ENCODE data around the gene SNAPC3.
A peak's percentile ranks its signal among the peaks of the same experiment; 100 is the strongest.
"Not testable (repeated sequence)": the region's sequence is repeated elsewhere in the genome, so short reads cannot be mapped to it uniquely, and the experiment has no call there.

Gene SNAPC3

DNA sequence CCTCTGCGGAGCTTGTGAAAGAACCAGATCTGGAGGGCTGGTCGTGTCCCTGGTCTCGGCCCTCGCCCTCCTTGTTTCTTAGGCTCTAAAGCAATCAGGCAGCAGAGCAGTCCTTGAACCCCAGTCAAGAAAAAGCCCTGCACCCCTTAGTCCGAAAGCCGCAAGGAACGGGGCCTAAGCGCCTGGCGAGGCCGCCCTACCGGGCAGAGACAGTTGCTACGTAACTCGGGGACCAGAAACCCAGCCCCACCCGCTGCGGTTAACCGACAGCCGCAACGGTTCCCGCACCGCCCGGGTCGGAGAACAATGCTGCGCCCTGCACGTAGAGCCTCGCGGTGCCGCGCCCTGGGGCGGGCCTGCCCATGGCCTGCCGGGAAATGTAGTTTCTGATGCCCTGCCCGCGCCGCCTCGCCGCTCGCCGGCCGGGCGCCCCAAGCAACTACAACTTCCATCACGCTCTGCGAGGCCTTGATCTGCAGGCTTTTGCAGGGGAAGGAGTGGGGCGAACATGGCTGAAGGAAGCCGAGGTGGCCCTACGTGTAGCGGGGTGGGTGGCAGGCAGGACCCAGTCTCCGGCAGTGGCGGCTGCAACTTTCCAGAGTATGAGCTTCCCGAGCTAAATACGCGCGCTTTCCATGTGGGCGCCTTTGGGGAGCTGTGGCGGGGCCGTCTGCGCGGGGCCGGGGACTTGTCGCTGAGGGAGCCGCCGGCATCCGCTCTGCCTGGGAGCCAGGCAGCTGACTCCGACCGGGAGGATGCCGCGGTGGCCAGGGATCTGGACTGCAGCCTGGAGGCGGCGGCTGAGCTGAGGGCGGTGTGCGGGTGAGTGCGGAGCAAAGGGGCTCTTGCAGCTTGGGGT is at the start of gene SNAPC3:
Gene SNAPC3, plus strand, starts transcription at position 505 of the 859 bp plus-strand sequence. Its CDS starts 4 bp downstream, at position 509.
- DNase-seq (ENCODE audit: low spot score): peak; percentile 98

DNA sequence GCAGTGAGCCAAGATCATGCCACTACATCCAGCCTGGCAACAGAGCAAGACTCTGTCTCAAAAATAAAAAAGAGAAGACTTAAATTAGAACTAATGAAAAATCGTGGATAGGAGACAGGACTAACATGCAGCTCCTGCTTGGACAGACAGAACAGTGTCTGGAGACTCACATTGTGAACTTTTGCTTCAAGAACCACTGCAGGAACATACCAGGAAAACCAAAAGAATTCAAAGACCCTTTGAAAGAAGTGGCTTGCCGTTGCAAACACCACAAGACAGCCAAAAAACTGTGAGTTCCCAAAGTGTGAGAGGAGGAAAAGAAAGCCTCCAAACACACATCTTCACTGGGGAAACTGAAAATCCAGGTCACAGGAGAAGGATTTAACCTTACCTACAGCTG is 48.8 kb upstream of the SNAPC3 start:
- no peak for DNase-seq (ENCODE audit: low spot score)

DNA sequence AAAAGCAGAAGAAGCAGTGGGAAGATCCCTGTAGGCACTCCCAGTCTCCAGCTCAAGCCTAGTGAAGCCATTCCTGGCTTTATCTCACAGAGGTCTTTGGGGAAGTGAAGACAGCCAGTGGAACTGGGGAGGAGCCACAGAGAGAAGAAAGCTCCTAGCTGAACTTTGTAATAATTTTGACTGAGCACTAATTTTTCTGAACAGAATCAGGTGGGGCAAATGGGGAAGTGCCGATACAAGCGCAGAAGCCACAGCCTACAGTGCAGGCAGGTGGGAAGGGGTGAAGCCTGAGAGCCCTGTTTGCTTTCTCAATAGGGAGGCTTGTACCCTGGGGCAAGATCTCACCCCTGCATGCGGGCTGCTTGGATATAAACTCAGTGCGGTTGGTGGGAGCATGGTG is 48.4 kb upstream of the SNAPC3 start:
- DNase-seq (ENCODE audit: low spot score): no peak

DNA sequence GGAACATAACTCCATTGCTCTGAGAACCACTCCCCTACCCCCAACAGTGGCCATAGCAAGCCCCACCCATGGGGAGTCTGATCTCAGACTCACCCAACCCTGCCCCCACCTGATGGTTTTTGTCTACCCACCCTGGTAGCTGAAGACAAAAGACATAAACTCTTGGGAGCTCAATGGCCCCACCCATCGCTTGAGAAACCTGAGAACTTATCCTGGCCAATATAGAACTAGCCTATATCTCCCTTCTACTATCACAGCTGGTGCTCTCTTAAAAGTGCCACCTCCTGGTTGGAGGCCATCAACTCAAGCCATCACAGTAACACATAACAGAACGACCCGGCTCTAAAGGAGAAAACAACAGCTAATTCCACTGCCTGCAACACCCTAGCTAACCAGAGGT is 47.9 kb upstream of the SNAPC3 start:
- no peak for DNase-seq (ENCODE audit: low spot score)

DNA sequence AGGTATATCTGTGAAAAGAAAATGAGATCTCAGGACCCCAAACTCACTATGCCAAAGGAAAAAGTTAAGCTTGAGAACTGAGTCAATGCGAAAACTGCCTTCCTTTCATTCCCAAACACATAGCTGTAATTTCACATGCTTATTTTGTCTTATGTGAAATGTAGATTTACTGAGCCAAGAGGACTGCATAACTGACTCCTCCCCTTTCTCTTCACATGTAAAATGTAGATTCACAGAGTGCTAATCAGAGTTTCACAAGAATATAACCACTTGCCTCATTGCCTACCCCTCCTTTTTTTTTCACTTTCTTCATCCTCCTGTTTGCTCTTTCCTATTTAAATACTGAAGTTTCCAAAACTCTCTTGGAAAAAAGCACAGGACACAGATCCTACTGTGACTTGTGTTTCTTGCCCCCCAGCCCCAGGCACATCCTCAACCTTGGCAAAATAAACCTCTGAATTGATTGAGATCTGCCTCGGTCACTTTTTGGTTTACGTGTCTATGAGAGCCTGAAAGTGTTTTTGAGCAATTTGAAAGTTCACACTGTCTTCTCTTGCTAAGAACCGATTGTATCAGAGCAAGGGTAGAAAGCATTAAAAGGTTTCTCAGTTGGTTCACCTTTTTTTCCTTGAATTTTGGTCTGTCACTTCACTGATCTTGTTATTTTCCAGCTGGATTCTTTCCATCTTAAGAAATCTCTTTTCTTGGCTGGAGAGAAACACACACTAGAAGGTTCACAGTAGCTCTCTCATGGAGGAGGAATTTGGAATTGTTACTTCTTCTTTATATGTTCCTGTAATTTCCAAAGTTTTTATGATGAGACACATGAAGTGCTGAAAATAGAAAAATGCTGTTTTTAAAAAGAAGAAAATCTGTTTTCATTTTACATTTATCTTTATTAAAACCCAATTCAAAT is 44.8 kb upstream of the SNAPC3 start:
- DNase-seq (ENCODE audit: low spot score): no peak

DNA sequence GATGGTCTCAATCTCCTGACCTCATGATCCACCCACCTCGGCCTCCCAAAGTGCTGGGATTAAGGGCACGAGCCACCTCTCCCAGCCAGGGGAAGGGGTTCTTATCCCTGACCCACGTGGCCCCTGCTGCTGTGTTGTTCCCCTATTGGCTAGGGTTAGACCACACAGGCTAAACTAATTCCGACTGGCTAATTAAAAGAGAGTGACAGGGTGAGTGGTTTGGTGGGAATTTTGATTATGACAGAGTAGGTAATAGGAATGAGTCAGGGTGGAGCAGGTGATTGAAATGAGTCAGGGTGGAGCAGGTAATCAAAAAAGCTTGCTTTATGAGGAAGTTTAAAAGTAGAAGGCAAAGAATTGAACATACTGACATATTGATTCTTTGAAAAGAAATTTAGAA is 43.4 kb upstream of the SNAPC3 start:
- not testable (repeated sequence) for DNase-seq (ENCODE audit: low spot score)

DNA sequence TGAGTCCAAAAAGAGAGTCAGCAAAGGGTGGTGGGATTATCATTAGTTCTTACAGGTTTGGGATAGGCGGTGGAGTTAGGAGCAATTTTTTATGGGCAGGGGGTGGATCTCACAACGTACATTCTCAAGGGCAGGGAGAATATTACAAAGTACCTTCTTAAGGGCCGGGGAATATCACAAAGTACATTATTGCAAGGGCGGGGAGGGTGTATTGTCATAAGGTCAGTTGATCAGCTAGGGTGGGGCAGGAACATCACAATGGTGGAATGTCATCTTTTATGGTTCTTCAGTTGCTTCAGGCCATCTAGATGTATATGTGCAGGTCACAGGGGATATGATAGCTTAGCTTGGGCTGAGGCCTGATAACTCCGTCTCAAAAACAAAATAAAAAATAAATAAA is 42.8 kb upstream of the SNAPC3 start:
- DNase-seq (ENCODE audit: low spot score): not testable (repeated sequence)

DNA sequence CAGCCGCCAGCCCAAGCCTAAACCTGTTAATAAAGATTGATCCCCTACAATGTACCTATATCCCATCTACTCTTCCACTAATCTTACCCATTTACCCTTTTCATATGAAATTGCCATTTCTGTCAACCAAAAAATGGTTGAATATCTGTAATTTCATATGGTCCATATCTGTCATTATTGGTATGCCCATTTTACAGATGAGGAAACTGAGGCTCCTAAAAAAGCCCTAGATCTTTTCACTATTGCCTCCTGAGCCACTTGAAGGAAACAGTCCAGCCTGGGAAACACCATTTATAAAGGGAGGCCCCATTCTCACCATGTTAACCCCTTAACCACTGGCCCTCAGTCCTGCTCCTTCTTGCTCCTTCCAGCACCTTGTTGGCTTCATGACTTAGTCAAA is 41.2 kb upstream of the SNAPC3 start:
- DNase-seq (ENCODE audit: low spot score): no peak

DNA sequence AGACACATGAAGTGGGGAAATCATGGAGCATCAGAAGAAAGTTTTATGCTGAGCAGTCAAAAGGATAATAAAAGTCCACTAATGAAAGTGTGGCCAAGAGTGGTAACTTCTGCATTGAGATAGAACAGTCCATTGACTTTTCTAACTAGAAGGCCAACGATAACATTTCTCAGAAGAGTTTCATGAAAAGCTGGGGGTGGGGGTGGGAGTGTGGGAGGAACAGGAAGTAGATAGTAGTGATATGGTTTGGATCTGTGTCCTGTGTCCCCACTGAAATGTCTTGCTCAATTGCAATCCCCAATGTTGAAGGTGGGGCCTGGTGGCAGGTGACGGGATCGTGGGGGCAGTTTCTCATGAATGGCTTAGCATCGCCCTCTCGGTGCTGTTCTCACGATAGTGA is 36.2 kb upstream of the SNAPC3 start:
- no peak for DNase-seq (ENCODE audit: low spot score)

DNA sequence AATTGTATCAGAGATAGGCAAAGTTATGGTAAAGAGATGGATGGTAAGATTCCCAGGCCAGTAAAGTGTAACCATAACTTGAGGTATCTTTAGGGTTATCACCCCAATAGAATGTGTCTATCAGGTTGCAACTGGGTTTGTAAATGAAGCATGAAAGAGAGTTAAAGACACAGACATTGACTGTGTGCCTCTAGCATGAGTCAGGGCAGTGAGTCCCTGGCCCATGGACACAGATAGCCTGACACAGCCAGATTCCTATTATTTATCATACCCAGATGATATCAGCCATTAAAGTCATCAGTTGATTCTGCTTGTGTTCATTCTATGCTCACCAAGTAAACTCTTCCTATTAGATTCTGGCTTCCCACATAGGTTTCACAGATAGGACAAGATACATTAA is 33.5 kb upstream of the SNAPC3 start:
- DNase-seq (ENCODE audit: low spot score): no peak

DNA sequence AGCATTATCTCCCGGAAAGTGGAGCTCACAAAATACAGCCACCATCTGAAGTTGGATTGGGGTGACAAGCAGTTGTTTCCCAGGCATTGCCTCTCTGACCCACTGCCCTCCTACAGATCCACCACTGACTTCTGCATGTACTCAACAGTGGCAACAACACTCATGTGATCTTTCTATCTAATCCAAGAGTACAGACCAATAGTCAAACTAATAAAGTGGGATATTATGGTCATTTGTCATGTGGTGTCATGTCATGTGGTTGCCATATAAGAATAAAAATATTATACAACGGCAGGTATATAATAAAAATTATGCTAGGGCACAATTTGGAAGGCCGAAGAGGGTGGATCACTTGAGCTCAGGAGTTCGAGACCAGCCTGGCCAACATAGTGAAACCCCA is 33.0 kb upstream of the SNAPC3 start:
- no peak for DNase-seq (ENCODE audit: low spot score)

DNA sequence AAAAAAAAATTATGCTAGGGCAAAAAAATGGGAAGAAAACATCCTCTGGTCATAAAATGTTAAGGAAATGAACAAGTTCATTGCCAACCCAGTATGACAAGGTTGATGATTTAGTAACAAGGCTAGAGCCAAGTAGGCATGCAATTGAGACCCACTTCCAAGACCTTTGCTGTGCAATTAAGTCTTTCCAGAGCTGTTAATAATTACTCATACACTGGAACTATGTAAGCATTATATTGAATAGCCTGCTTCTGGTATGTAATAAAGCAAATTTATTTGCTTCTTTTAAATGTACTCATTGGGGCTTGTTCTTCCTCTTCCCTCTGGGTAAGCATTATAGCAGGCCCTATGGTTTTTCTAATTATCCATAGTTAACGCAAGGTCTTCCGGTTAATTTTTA is 32.5 kb upstream of the SNAPC3 start:
- no peak for DNase-seq (ENCODE audit: low spot score)

DNA sequence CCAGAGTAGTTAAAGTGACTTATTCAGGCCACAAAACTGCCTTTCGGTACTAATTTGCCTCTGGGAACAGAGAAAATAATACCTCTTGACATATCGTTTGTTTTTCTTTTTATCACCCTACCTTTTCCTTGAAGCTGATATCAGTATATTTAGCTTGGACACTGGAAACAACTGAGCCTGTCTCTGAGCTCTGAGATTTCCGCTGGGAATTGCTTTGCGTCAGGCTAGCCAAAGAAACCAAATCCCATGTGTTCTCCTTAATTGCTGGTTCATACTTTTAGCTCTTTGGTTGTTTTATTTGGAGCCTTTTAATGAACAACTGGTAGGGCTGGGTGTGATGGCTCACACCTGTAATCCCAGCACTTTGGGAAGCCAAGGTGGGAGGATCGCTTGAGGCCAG is 30.3 kb upstream of the SNAPC3 start:
- no peak for DNase-seq (ENCODE audit: low spot score)

DNA sequence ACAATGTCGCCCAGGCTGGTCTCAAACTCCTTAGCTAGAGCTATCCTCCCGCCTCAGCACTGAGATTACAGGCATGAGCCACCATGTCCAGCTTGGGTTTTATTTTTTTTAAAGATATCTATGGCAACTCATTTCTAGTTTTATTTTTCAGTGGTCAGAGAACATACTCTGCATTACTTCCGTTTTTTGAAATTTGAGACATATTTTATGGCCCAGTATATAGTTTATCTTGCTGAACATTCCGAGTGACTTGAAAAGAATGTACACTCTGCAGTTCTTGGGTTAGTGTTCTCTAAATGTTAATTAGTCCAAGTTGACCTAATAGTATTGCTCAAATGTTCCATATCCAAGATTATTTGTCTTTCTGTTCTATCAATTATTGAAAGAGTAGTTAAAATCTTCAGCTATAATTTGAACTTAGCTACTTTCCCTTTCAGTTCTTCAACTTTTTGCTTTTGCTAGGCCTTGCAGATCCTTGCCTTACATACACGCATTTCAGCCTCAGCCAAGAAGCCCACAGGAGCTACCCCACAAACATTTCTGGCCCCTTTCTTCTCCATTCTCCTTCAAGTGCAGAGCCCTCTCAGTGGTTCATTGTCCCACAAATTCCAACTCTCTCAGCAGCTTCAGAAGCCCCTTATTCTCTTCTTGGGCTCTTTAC is 22.3 kb upstream of the SNAPC3 start:
- DNase-seq (ENCODE audit: low spot score): no peak

DNA sequence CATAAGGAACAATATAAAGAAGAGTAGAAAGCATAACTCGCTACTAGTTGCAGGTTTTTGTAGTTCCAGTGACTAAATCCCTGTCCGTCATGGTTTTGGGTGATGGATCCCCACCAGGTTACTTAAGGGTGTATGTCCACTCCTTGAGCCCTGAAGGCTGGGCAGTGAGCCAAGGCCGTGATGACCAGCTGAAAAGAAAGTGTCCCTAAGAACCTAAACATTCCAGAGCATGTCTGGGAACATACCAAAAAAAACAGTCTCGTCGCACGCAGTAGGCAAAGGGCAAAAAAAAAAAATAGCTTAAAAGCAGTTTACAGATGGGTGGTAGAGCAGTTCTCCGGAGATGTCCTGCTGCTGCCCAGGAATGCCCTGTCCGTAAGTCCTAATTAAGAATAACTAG is 21.4 kb upstream of the SNAPC3 start:
- no peak for DNase-seq (ENCODE audit: low spot score)

DNA sequence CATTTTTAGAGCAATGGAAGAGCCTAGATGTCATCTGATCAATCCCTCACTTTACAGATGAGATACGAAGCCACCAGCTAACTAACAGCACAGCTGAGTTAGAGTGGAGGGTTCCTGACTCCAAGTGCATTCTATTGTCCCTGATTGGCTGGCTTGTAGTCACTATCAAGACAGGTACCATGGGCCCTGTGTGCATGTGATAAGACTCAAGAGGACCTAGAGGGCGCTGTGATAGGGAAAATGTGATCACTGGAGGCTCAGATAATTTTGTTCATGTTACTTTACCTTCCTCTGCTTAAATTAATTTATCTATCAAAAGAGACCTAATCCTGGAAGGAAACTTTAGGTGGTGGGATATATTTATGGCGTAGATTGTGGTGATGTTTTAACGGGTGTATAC is 19.5 kb upstream of the SNAPC3 start:
- DNase-seq (ENCODE audit: low spot score): no peak

DNA sequence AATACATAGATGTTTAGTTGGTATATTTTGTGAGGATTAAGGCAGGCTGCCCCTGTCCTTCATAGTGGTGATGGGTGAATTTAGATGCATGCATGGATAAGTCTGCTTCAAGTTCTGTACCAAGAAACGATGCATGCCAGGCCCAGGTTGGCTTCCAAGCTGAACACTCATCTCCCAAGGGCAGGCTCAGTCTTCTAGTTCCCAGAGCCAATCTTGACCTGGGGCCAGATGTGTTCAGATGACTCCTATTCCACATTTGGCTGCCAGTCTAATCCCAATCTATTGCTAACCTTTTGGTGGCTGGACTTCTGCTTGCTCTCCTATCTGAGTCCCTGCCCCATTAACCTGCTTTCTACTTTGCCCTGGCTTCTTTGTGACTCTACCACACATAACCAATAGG is 18.5 kb upstream of the SNAPC3 start:
- no peak for DNase-seq (ENCODE audit: low spot score)

DNA sequence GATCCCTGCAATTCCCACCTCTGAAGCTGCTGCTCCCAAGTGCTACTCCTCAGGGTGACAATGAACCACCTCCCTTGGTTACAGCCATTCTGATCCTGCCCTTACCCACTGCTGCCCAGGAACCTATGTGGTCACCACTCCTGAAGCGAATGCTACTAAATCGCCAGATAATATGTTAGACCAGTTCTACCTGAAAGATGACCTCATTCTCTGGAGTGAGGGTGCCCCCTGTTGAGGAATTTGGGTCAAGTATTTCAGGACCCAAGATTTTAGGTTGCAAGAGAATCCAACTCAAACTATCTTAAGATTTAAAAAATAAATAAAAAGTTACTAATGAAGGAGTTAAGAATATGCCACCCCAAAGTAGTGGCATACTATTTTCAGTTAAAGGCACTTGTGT is 5.8 kb upstream of the SNAPC3 start:
- peak; percentile 32 for DNase-seq (ENCODE audit: low spot score)

DNA sequence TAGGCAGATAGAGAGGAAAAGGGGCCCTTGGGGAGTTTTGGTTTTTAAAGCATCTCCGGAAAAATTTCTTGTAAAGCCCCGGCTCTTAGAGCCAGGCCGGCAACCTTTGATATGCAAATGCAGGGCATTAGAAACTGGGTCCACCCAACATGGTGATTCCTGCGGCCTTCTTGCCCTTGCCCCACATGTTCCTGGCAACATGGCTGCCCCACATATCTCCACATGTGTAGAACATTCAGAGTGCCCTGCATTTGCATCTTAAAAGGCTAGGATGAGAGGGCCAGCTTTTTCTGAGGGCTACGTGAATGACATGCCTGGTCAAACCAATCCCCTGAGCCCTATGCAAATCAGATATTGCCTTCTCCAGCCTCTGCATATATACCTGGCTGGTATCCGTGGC is 5.0 kb upstream of the SNAPC3 start:
- DNase-seq (ENCODE audit: low spot score): no peak

DNA sequence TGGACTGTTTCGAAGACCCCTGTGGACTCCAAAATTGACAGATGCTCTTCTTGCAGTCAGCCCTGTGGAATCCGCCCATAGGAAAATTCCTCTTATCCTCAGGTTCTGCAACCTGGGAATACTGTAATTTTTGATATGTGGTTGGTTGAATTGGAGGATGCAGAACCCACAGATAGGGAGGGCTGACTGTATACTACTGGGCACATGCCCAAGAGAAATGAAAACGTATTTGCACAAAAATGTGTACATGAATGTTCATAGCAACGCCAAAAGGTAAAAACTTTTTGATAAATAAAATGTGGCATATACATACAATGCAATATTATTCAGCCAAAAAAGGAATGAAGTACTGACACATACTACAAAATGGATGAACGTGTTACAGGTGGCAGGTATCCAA is 1.9 kb upstream of the SNAPC3 start:
- no peak for DNase-seq (ENCODE audit: low spot score)

DNA sequence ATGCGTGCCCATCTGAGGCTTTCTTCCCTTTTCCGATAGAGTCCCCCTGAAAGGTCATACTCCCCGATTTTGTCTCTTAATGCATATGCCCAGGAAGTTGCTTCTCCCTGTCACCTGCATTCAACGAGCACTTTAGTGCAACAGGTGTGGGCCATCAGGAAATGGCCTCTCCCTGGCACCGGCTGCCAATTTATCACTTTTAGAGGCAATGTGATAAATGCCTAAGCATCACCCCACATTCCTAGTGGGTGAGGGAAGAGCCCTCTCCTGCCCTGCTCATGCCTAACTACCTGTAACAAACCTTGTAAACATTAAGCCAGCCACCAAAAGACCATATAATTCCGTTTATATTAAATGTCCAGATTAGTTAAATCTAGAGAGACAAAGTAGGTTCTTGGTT is 1.1 kb upstream of the SNAPC3 start:
- no peak for DNase-seq (ENCODE audit: low spot score)

DNA sequence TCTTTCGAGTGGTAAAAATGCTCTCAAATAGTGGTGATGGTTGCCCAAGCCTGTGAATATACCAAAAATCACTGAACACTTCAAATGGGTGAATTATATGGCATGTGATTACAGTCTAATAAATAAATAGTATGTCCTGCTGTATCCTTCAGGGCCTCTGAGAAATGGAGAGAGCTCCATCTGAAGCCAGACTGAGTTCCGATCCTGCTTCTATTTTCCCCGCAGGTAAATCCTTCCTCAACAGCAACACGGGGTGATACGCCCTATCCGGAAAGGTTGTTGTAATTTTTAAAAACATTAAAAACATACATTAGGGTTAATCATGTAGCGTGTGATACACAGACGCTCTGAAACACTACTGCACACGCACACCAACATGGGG is 695 bp upstream of the SNAPC3 start:
- no peak for DNase-seq (ENCODE audit: low spot score)
